Measurements from ENCODE around the gene ARID3A. TPM values are rescaled to one million over a fixed set of nuclear protein-coding genes. Genes with fewer than 3 reads are reported as not detected.

Gene ARID3A
- total and polyA plus RNA-seq, 2 of the 8 experiments (the other 6 are each of a cell fraction or from before 2014, with no cell fraction given), result 40.5 to 77.4 TPM

DNA sequence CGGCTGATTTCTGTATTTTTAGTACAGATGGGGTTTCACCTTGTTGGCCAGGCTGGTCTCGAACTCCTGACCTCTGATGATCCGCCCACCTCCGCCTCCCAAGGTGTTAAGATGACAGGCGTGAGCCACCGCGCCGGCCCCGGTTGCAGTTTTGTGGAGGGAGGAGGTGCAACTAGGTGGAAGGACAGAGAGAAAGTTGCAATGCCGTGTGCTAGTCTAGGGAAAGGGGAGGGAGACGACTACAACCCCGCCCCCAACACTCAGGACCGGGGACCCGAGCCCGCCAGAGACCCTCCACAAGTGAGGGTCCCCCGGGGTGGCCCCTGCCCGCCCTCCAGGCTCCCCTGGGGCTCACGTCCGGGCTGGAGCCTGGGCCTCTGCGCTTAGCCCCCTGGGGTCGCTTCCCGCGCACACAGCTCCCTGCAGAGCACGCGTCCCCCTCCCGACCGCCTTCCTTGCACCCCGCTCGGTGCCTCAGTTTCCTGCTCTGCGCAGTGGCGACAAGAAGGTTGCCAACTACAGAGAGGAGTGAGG lies 1.2 kb upstream of the ARID3A start:
- H3K23ac ChIP-seq (ENCODE audit: insufficient read length), result no peak overlapping the region
- H2BK20ac ChIP-seq (ENCODE audit: low read length), result no peak overlapping the region
- peaks cover 6% of the 10 kb centered on the region; the same call in 1 of the 2 replicates for H3K79me1 ChIP-seq (ENCODE audit: low read depth, low read length)
- peaks cover 2 to 15% (median 8%) of the 10 kb centered on the region in 4 experiments for H3K4me1 ChIP-seq (replicated peaks in 1 of 4; ENCODE audit: control insufficient read depth in 3 of 4, insufficient read depth in 4 of 4, low read length in 3 of 4)
- H3K56ac ChIP-seq (replicated peaks; ENCODE audit: insufficient read length, low read depth, low read length), result peak overlapping the region; percentile 32
- peak overlapping the region; percentile 62 to 84 for H3K4me2 ChIP-seq (ENCODE audit: insufficient read depth in 1 of 2, low read depth in 2 of 2, low read length in 2 of 2)
- H4K20me1 ChIP-seq (replicated peaks in 1 of 2; ENCODE audit: control insufficient read depth in 1 of 2, insufficient read depth in 2 of 2, low read length in 2 of 2), result peaks cover 0 to 11% of the 10 kb centered on the region in 2 experiments
- H3K4ac ChIP-seq (replicated peaks; ENCODE audit: insufficient read length, low read depth, low read length), result peak overlapping the region; percentile 8
- H3K18ac ChIP-seq (ENCODE audit: extremely low read depth, low read length), result peak overlapping the region; percentile 9; the same call in 1 of the 2 replicates
- H2BK120ac ChIP-seq (replicated peaks; ENCODE audit: low read depth, low read length), result no peak overlapping the region
- H3K4me3 ChIP-seq (ENCODE audit: extremely low read depth in 1 of 4, insufficient read depth in 2 of 4, low read depth in 3 of 4, low read length in 4 of 4), result peak overlapping the region; percentile 46 to 97 (median 68)
- no peak overlapping the region; the same call in 1 of the 2 replicates for H2AFZ ChIP-seq (ENCODE audit: low read length)
- H3K27me3 ChIP-seq (replicated peaks in 1 of 4; ENCODE audit: control insufficient read depth in 3 of 4, extremely low read depth in 1 of 4, insufficient read depth in 3 of 4, low read length in 3 of 4), result peaks cover 17 to 19% (median 19%) of the 10 kb centered on the region in 4 experiments
- WGBS, 2 experiments (ENCODE audit: extremely low coverage in 1 of 2, insufficient coverage in 1 of 2, insufficient read length in 1 of 2, insufficient replicate concordance in 2 of 2, low coverage in 1 of 2, low lambda C conversion rate in 2 of 2, missing lambda C conversion rate in 1 of 2), result 9% methylated on average over 19 of the region's 31 CpGs; no CpG with 5 or more reads in 1 of the 2 experiments
- peak overlapping the region; percentile 14; the same call in 1 of the 2 replicates for H3K27ac ChIP-seq (ENCODE audit: low read depth, low read length)
- peak overlapping the region; percentile 82; the same call in 1 of the 2 replicates for H2BK12ac ChIP-seq (ENCODE audit: low read depth, low read length)
- H4K91ac ChIP-seq (replicated peaks; ENCODE audit: insufficient read length, low read length), result peak overlapping the region; percentile 75
- H3K9me3 ChIP-seq (ENCODE audit: insufficient read depth in 2 of 2, low read depth in 1 of 2, low read length in 1 of 2), result no peaks in the 10 kb centered on the region
- DNase-seq (ENCODE audit: low read depth in 1 of 2, low spot score in 2 of 2) (peak in 1 of 2 experiments; percentile 67), FAIRE-seq (no peak)
- H2BK15ac ChIP-seq (ENCODE audit: low read length), result no peak overlapping the region
- no peak overlapping the region for H2AK5ac ChIP-seq (ENCODE audit: low read depth, low read length)
- H4K8ac ChIP-seq (ENCODE audit: extremely low read depth, insufficient read depth, low read length), result peak overlapping the region; percentile 38
- peak overlapping the region; percentile 61; the same call in 1 of the 2 replicates for H2BK5ac ChIP-seq (ENCODE audit: low read depth, low read length)
- peaks cover 0 to 5% (median under 1%) of the 10 kb centered on the region in 4 experiments; a peak in 2 of 8 replicates for H3K36me3 ChIP-seq (ENCODE audit: control insufficient read depth in 2 of 4, insufficient read depth in 4 of 4, low read length in 3 of 4)
- peaks cover 0 to 19% of the 10 kb centered on the region in 2 experiments; a peak in 2 of 4 replicates for H3K79me2 ChIP-seq (ENCODE audit: control insufficient read depth in 1 of 2, insufficient read depth in 2 of 2, low read length in 2 of 2)
- peak overlapping the region; percentile 78 for H4K5ac ChIP-seq (ENCODE audit: insufficient read length, low read depth, low read length)
- POLR2A ChIA-PET (ENCODE audit: partially characterized antibody), result interaction anchor here (0.8 to 3.3 kb wide), 8 partner anchors 11 to 102 kb away, joined by 3 to 16 read pairs (median 4); partner anchors contain the start of genes CNN2, MED16, RNU6-9 and WDR18
- CTCF ChIA-PET (ENCODE audit: partially characterized antibody), result interaction anchor here (1.1 to 4.6 kb wide), 8 partner anchors 14 to 98 kb away, joined by 3 to 113 read pairs (median 14); partner anchors contain the start of gene WDR18
- peaks cover 12% of the 10 kb centered on the region for H3K23me2 ChIP-seq (ENCODE audit: low read depth, low read length)
- no peak overlapping the region for H3K14ac ChIP-seq (ENCODE audit: insufficient read length)
- peak overlapping the region in 2 of 4 experiments; percentile 26 to 49; a peak in 2 of 7 replicates for H3K9ac ChIP-seq (replicated peaks in 1 of 4; ENCODE audit: extremely low read depth in 1 of 4, low read depth in 3 of 4, low read length in 3 of 4)
- TF ChIP-seq, protein P1, sequence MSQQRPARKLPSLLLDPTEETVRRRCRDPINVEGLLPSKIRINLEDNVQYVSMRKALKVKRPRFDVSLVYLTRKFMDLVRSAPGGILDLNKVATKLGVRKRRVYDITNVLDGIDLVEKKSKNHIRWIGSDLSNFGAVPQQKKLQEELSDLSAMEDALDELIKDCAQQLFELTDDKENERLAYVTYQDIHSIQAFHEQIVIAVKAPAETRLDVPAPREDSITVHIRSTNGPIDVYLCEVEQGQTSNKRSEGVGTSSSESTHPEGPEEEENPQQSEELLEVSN (IDR thresholded peaks at IDR 0.05), result peak; percentile 86
